A673 (cell line): Measurements from ENCODE around the gene CAP1.

Experiments
- EZH2 ChIP-seq: fragments of 200-600 bp; sonication (generic); IDR thresholded peaks from 2 replicates; pipeline ENCODE4 v1.6.1; 2017; ENCODE audit warnings: borderline replicate concordance, low read depth, mild to moderate bottlenecking, mixed read lengths, antibody characterized with exemption, low read length; ENCODE audit not compliant: poor library complexity, severe bottlenecking
- TF ChIP-seq, protein P1 (sequence below): fragments of 300-800, 200-600 bp; sonication (generic); conservative IDR thresholded peaks from 2 replicates; pipeline ENCODE4 v1.5.1; 2017; ENCODE audit warnings: low read depth, mild to moderate bottlenecking, antibody characterized with exemption, low read length, moderate library complexity, mixed read lengths

- TF ChIP-seq, protein P1, sequence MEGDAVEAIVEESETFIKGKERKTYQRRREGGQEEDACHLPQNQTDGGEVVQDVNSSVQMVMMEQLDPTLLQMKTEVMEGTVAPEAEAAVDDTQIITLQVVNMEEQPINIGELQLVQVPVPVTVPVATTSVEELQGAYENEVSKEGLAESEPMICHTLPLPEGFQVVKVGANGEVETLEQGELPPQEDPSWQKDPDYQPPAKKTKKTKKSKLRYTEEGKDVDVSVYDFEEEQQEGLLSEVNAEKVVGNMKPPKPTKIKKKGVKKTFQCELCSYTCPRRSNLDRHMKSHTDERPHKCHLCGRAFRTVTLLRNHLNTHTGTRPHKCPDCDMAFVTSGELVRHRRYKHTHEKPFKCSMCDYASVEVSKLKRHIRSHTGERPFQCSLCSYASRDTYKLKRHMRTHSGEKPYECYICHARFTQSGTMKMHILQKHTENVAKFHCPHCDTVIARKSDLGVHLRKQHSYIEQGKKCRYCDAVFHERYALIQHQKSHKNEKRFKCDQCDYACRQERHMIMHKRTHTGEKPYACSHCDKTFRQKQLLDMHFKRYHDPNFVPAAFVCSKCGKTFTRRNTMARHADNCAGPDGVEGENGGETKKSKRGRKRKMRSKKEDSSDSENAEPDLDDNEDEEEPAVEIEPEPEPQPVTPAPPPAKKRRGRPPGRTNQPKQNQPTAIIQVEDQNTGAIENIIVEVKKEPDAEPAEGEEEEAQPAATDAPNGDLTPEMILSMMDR: no peak
- TF ChIP-seq EZH2: no peak
Measured at GRCh38 chr1:40004857-40005256, 35.7 kb upstream of the CAP1 start.
